A549 (cell line): Measurements from ENCODE around the gene PTPRN2. TPM values are rescaled to one million over a fixed set of nuclear protein-coding genes. Genes with fewer than 3 reads are reported as not detected.

ENCODE experiments used
- ATAC-seq, 2 experiments: fragments of 200-7000 bp in 1 of 2; fragments of >200 bp in 1 of 2; cut with Nextera tagmentation in 1 of 2; cut with Tn5 transposase in 1 of 2; 3 replicates each; pipeline versions ENCODE4 v1.8.0 to v1.9.1; 2018 to 2020; ENCODE audit warnings: mild to moderate bottlenecking in 1 of 2, moderate library complexity in 1 of 2
- CTCF ChIA-PET: fragments of 300-600 bp; sonication (Branson Sonifier 250); formaldehyde crosslinking; extraction: SDS; loops from one replicate; lab custom pipeline; 2021; ENCODE audit warnings: antibody characterized with exemption, inconsistent platforms; lab: Yijun Ruan, JAX
- POLR2A ChIA-PET: fragments of 350-600 bp; formaldehyde crosslinking; extraction: SDS; loops from one replicate; lab custom pipeline; 2021; ENCODE audit warnings: antibody characterized with exemption, inconsistent platforms; lab: Yijun Ruan, JAX
- DNase-seq, 2 experiments: peaks; one replicate each; pipeline versions ENCODE4 v3.0.0 to v3.0.0-alpha.2; 2011 to 2016; ENCODE audit warnings: low read depth in 1 of 2, low spot score in 1 of 2
- FAIRE-seq: peaks from 2 replicates; lab custom pipeline; 2011; peaks lifted over from hg19 to GRCh38; lab: Jason Lieb, UNC
- H3K27ac ChIP-seq, 2 experiments: fragments of >200 bp; sonication (Bioruptor Twin); formaldehyde crosslinking; 3 replicates each; pipeline ENCODE4 v1.5.1; 2016 to 2017
- H3K4me1 ChIP-seq: fragments of >200 bp; sonication (Bioruptor Twin); formaldehyde crosslinking; 3 replicates; pipeline ENCODE4 v1.6.1; 2016
- H3K4me2 ChIP-seq: fragments of >200 bp; sonication (Bioruptor Twin); formaldehyde crosslinking; 3 replicates; pipeline ENCODE4 v1.6.1; 2016
- H3K4me3 ChIP-seq: fragments of >200 bp; sonication (Bioruptor Twin); formaldehyde crosslinking; 3 replicates; pipeline ENCODE4 v1.5.1; 2016
- H3K9me3 ChIP-seq: fragments of >200 bp; sonication (Bioruptor Twin); formaldehyde crosslinking; 3 replicates; pipeline ENCODE4 v1.6.1; 2016
- BHLHE40 ChIP-seq: IDR thresholded peaks from 2 replicates; pipeline ENCODE4 v1.6.1; 2012; ENCODE audit warnings: low read depth, low read length, inconsistent platforms
- ESRRA ChIP-seq: fragments of 150-350 bp; IDR thresholded peaks from 2 replicates; pipeline ENCODE4 v1.6.1; 2014; ENCODE audit warnings: mild to moderate bottlenecking, low read length, borderline replicate concordance
- HOXB5 ChIP-seq: fragments of 250-450 bp; sonication (Bioruptor Pico); IDR thresholded peaks from 2 replicates; pipeline ENCODE4 v1.5.0; 2020; ENCODE audit warnings: mild to moderate bottlenecking, moderate library complexity
- JUN ChIP-seq, 2 experiments: fragments of >200 bp; sonication (Bioruptor Twin); formaldehyde crosslinking; IDR thresholded peaks; 2 replicates in 1 of 2; 3 replicates in 1 of 2; pipeline ENCODE4 v1.6.1; 2016 to 2017
- JUNB ChIP-seq: fragments of >200 bp; sonication (Bioruptor Twin); formaldehyde crosslinking; IDR thresholded peaks from 2 replicates; pipeline ENCODE4 v1.6.1; 2016
- KDM5A ChIP-seq: fragments of 200-600 bp; sonication (generic); IDR thresholded peaks from 2 replicates; pipeline ENCODE4 v1.6.1; 2016; ENCODE audit warnings: antibody characterized with exemption, mild to moderate bottlenecking
- MAFK ChIP-seq: fragments of 450-650 bp; IDR thresholded peaks from 2 replicates; pipeline ENCODE4 v1.6.1; 2014; ENCODE audit not compliant: partially characterized antibody
- MYC ChIP-seq: IDR thresholded peaks from 2 replicates; pipeline ENCODE4 v1.6.1; 2012; ENCODE audit warnings: mild to moderate bottlenecking, inconsistent platforms, low read length, improper control_type of control experiment, borderline replicate concordance
- PHF8 ChIP-seq: fragments of 200-600 bp; sonication (generic); IDR thresholded peaks from 2 replicates; pipeline ENCODE4 v1.6.1; 2016; ENCODE audit warnings: low read depth, mild to moderate bottlenecking, antibody characterized with exemption, moderate library complexity, borderline replicate concordance
- POLR2AphosphoS2 ChIP-seq: conservative IDR thresholded peaks from 2 replicates; pipeline ENCODE4 v1.6.1; 2012; ENCODE audit warnings: low read length, improper control_type of control experiment, inconsistent platforms
- RARB ChIP-seq: fragments of 250-450 bp; sonication (Bioruptor Pico); IDR thresholded peaks from 2 replicates; pipeline ENCODE4 v1.8.0; 2021; ENCODE audit warnings: mild to moderate bottlenecking, moderate library complexity
- RFX5 ChIP-seq: fragments of 450-650 bp; IDR thresholded peaks from 2 replicates; pipeline ENCODE4 v1.7.1; 2014; ENCODE audit warnings: antibody characterized with exemption, mild to moderate bottlenecking, moderate library complexity
- ZC3H11A ChIP-seq: fragments of 450-650 bp; IDR thresholded peaks from 2 replicates; pipeline ENCODE4 v1.6.1; 2014; ENCODE audit warnings: antibody characterized with exemption, mild to moderate bottlenecking
- ZFP36 ChIP-seq: fragments of 450-650 bp; IDR thresholded peaks from 2 replicates; pipeline ENCODE4 v1.6.1; 2014; ENCODE audit warnings: borderline replicate concordance; ENCODE audit not compliant: partially characterized antibody
- WGBS: methylation state at CpG from one replicate; pipeline ENCODE4 v1.1.6; 2017; ENCODE audit errors: missing lambda C conversion rate; 5-methylcytosine and 5-hydroxymethylcytosine counted together
- polyA plus RNA-seq, 4 experiments: library from polyadenylated mRNA; depleted of rRNA in 3 of 4; stranded (reverse); fragments of >200 nt; fragmentation: RNase III in 1 of 4; extraction: RNeasy Plus Mini Kit Qiagen cat#74134 plus additional on column Dnase treatment in 1 of 4; gene quantifications; 2 replicates in 3 of 4; 3 replicates in 1 of 4; pipeline ENCODE4 v1.2.3, GENCODE V29; 2011 to 2017
- TF ChIP-seq, protein P1 (sequence below): IDR thresholded peaks from 2 replicates; pipeline ENCODE4 v1.6.1; 2012; ENCODE audit warnings: low read depth, borderline replicate concordance
- TF ChIP-seq, protein P2 (sequence below): IDR thresholded peaks from 2 replicates; pipeline ENCODE4 v1.6.1; 2012
- TF ChIP-seq, protein P3 (sequence below): fragments of 200-600 bp; sonication (generic); IDR thresholded peaks from 2 replicates; pipeline ENCODE4 v1.6.1; 2016; ENCODE audit warnings: antibody characterized with exemption, mild to moderate bottlenecking, moderate library complexity

The PTPRN2 gene
- polyA plus RNA-seq, 2 of the 4 experiments (the other 2 are of a cell fraction), result 0.41 to 1.2 TPM

DNA sequence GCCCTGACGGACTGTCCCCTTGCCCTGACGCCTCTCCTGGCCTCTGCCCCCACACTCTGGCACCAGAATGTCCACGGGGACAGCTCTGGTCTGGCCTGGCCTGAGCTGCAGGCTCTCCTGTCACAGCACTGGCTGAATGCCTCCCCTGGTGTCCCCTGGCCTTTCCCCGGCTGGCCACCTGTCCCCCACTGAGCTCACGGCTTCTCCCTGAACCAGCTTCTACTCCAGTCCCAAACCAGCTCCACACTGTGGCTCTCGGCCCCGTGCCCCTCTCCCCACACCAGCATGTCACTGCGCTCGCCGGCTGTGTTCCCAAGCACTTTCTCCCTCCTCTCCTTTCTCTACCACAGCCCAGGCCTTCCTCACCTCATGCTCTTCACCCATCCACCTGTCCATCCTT, 864.4 kb downstream of the PTPRN2 start:
- peak in 1 of 2 experiments; percentile 23; a peak in 2 of 6 replicates for ATAC-seq
- DNase-seq, result no peak
- H3K27ac ChIP-seq, result no peak overlapping the region
- no peaks in the 10 kb centered on the region for H3K4me1 ChIP-seq
- POLR2A ChIA-PET, result no interaction called here
- H3K4me2 ChIP-seq, result no peak overlapping the region
- no peaks in the 10 kb centered on the region for H3K9me3 ChIP-seq
- FAIRE-seq, result no peak
- WGBS, result 23% methylated on average over 10 of the region's 10 CpGs
- CTCF ChIA-PET, result interaction anchor here (1.1 kb wide), 1 partner anchor 14 kb away, joined by 3 read pairs; no protein-coding TSS in a partner anchor
- no peak overlapping the region for H3K4me3 ChIP-seq
- no peak for TF ChIP-seq JUNB

DNA sequence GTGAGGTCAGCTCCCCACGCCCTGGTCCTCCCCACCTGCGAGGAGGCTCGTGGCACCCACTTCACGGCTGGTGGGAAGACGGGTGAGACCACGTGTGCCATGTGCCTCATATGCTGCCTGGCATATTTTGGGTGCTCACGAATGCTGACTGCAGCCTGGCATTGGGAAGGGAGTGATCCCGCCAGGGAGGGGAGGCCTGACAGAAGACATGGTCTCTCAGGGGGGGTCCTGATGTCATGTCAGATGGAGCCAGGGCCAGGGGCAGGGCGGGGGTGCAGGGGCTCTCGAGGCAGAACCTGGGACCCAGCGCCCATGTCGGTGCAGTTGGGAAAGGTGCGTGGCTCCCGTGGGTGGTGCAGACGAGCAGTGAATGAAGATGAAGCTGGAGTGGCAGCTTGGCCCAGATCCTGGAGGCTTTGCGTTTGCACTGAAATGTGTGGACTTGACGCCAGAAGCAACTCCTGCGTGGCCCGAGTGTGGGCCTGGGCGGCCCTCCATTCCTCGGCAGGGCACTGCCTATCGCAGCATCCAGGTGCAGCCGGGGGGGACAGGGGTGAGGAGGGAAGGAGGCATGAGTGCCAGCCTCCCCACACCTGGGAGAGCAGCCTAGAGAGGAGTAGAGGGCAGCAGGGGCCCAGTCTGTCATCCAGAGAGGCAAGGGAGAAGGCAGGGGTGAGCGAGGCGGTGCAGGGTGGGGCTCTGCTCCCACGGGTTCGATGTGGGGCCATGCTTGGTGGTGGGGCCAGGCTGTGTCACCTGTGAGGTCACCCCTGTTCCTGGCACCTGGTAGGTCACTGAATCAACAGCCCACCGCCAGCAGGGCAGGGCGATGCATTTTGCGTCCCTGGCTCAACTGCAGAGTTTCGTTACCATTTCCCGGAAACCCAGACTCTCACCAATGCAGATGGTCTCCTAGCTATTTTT, 865.2 kb downstream of the PTPRN2 start:
- POLR2A ChIA-PET, result no interaction called here
- Histone ChIP-seq H3K4me1 (no peaks in the 10 kb centered on the region), H3K9me3 (no peaks in the 10 kb centered on the region), H3K4me3 (no peak overlapping the region), H3K27ac (no peak overlapping the region), H3K4me2 (no peak overlapping the region)
- 38% methylated on average over 22 of the region's 32 CpGs for WGBS
- FAIRE-seq (no peak), DNase-seq (no peak)
- CTCF ChIA-PET, result interaction anchor here (1.1 kb wide), 1 partner anchor 15 kb away, joined by 3 read pairs; no protein-coding TSS in a partner anchor
- TF ChIP-seq KDM5A (no peak), ZC3H11A (no peak), RFX5 (no peak), BHLHE40 (no peak), HOXB5 (CRISPR knock-in tag) (no peak), ZFP36 (no peak), ESRRA (no peak)
- TF ChIP-seq, protein P1, sequence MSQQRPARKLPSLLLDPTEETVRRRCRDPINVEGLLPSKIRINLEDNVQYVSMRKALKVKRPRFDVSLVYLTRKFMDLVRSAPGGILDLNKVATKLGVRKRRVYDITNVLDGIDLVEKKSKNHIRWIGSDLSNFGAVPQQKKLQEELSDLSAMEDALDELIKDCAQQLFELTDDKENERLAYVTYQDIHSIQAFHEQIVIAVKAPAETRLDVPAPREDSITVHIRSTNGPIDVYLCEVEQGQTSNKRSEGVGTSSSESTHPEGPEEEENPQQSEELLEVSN, result no peak
- TF ChIP-seq, all 56 proteins: peak for 0
- no peak for ATAC-seq

DNA sequence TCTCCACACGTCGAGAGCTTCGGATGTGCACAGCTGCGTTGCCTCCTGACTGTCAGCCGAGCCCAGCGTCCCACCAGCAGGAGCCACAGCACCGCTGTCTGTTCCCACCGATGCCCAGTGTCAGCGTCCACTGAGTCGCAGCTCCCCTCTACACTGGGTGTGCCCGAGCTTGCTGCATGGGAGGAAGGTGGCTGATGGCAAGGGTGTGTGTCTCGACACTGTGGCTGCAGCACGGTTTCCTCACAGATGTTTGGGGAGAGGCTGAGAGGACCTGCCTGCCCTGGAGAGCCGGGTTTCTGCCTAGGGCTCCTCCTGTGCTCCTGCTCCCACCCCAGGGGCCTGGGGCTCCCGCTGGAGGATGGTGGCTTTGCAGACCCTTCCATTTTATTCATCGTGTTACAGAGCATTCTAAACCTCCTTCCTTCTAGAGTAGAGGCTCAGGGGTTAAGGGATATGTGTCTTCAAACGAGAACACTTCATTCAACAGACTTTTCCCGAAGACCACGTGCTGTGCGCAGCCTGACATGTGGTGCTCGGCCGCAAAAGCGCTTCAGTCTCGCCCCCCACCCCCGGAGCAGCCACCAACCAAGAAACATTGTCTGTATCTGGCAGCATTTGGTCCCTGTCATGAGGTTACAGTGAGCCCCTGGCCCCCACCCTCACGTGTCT, 866.0 kb downstream of the PTPRN2 start:
- Histone ChIP-seq H3K27ac (no peak overlapping the region), H3K4me2 (no peak overlapping the region), H3K4me3 (no peak overlapping the region), H3K4me1 (no peaks in the 10 kb centered on the region), H3K9me3 (no peaks in the 10 kb centered on the region)
- ATAC-seq (peak in 1 of 2 experiments; percentile 59; a peak in 4 of 6 replicates), FAIRE-seq (no peak), DNase-seq (no peak)
- no peak for TF ChIP-seq RFX5
- TF ChIP-seq, protein P2, sequence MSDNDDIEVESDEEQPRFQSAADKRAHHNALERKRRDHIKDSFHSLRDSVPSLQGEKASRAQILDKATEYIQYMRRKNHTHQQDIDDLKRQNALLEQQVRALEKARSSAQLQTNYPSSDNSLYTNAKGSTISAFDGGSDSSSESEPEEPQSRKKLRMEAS, result 0 out of 2 replicates have a peak, but pooled peaks have one; percentile 12
- 30% methylated on average over 24 of the region's 26 CpGs for WGBS
- ChIA-PET POLR2A (no interaction called here), CTCF (no interaction called here)

DNA sequence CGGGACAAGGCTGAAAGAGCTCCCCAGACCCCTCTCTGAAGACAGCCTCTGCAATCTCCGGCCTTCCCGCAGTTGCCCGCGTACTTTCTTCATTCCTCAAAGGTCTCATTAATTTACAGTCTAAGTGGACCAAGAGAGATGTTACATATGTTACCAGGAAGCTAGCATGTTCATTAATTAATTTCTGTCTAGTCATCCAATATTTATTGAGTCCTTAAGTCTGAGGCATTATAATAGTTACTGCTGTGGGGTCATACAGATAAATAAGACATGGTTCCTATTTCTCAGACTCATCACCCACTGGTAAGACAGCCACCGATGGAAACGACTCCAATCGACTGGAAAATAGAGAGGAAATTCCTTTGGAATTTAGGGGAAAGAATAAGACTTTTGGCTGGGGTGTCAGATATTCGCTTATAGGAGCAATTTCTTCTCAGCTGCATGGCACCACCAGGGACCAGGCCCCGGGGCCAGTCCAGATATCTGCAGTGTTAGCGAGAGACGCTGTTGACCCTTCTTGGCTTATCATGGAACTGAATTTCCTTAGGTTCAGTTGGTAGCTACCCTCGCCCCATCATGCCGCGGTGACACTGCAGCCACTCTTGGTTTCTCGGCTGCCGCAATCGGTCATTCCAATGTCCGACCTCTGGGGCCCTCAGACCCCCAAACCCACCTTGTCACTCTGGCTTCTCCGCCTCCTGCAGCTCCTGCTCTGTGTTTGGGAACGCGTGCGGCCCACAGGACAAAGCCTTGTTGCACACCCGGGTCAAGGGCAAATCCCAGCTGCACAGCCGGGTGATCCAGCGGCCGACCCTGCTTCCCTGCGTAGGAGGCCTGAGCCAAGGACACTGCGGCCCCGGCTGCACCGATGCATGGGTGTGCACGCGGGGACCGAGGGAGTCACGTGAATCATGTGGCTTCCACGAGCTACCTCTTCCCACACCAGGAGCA, 867.6 kb downstream of the PTPRN2 start:
- no peak overlapping the region for H3K27ac ChIP-seq
- H3K4me1 ChIP-seq, result no peaks in the 10 kb centered on the region
- 53% methylated on average over 36 of the region's 36 CpGs for WGBS
- DNase-seq (no peak), ATAC-seq (no peak)
- H3K4me2 ChIP-seq, result no peak overlapping the region
- H3K9me3 ChIP-seq, result no peaks in the 10 kb centered on the region
- ChIA-PET CTCF (no interaction called here), POLR2A (no interaction called here)
- H3K4me3 ChIP-seq, result no peak overlapping the region
- no peak for TF ChIP-seq PHF8
- TF ChIP-seq RFX5, result no peak
- TF ChIP-seq RARB (CRISPR knock-in tag), result no peak
- TF ChIP-seq JUN (IDR thresholded peaks at IDR 0.05), result no peak
- no peak for TF ChIP-seq MYC
- no peak for TF ChIP-seq POLR2AphosphoS2
- TF ChIP-seq, protein P3, sequence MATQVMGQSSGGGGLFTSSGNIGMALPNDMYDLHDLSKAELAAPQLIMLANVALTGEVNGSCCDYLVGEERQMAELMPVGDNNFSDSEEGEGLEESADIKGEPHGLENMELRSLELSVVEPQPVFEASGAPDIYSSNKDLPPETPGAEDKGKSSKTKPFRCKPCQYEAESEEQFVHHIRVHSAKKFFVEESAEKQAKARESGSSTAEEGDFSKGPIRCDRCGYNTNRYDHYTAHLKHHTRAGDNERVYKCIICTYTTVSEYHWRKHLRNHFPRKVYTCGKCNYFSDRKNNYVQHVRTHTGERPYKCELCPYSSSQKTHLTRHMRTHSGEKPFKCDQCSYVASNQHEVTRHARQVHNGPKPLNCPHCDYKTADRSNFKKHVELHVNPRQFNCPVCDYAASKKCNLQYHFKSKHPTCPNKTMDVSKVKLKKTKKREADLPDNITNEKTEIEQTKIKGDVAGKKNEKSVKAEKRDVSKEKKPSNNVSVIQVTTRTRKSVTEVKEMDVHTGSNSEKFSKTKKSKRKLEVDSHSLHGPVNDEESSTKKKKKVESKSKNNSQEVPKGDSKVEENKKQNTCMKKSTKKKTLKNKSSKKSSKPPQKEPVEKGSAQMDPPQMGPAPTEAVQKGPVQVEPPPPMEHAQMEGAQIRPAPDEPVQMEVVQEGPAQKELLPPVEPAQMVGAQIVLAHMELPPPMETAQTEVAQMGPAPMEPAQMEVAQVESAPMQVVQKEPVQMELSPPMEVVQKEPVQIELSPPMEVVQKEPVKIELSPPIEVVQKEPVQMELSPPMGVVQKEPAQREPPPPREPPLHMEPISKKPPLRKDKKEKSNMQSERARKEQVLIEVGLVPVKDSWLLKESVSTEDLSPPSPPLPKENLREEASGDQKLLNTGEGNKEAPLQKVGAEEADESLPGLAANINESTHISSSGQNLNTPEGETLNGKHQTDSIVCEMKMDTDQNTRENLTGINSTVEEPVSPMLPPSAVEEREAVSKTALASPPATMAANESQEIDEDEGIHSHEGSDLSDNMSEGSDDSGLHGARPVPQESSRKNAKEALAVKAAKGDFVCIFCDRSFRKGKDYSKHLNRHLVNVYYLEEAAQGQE, result no peak
- TF ChIP-seq MAFK, result peak; percentile 50
- TF ChIP-seq, all 56 proteins: peak for 1
- no peak for FAIRE-seq
